ENCODE measurements around the gene MLPH. TPM values are rescaled to one million over a fixed set of nuclear protein-coding genes. Genes with fewer than 3 reads are reported as not detected.

Gene MLPH
- total and polyA plus RNA-seq, 2 experiments from 2014 or later = 8.1 to 10.8 TPM

DNA sequence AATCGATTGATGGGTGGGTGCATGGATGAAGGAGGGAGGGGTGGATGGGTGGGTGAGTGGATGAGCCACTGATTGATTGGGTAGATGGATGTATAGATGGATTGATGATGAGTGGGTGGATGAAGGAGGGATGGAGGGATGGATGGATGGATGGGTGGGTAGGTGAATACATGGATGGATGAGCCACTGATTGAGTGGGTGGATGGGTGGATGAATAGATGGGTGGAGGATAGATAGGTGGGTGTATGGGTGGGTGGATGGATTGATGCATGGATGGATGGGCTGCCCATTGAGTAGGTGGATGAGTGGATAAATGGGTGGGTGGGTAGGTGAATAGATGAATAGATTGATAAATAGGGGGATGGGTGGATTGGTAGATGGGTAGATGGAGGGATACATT is 30.9 kb downstream of the MLPH start:
- no peaks in the 10 kb centered on the region for H3K4me1 ChIP-seq (ENCODE audit: insufficient read depth)
- no peak for DNase-seq
- no peaks in the 10 kb centered on the region for H3F3A ChIP-seq (ENCODE audit: insufficient read depth)
- H3K9ac ChIP-seq = no peak overlapping the region
- H3K9me3 ChIP-seq (ENCODE audit: low read depth) = no peaks in the 10 kb centered on the region
- H4K20me1 ChIP-seq (ENCODE audit: insufficient read depth) = no peaks in the 10 kb centered on the region
- no peak overlapping the region for H3K27ac ChIP-seq
- in situ Hi-C loops (cut with MboI) = no loop called here
- H3K9me2 ChIP-seq (ENCODE audit: insufficient read depth) = no peaks in the 10 kb centered on the region
- H3K36me3 ChIP-seq (ENCODE audit: low read depth) = no peaks in the 10 kb centered on the region
- no peak overlapping the region for H2AFZ ChIP-seq
- no peak overlapping the region for H3K4me3 ChIP-seq
- no peaks in the 10 kb centered on the region for H3K79me2 ChIP-seq (ENCODE audit: insufficient read depth)
- TF ChIP-seq EZH2phosphoT487 (IDR thresholded peaks at IDR 0.05; ENCODE audit: insufficient read depth, low read depth) (no peak), EZH2 (IDR thresholded peaks at IDR 0.05; ENCODE audit: insufficient read depth, poor library complexity, severe bottlenecking) (no peak)
- H3K4me2 ChIP-seq (ENCODE audit: unreplicated experiment) = no peak overlapping the region
- WGBS, 2 experiments (ENCODE audit: low coverage in 1 of 2, low lambda C conversion rate in 2 of 2, missing lambda C conversion rate in 2 of 2) = 32 to 83% methylated on average over 1 of the region's 1 CpG
- H3K27me3 ChIP-seq (replicated peaks; ENCODE audit: insufficient read depth) = no peaks in the 10 kb centered on the region

DNA sequence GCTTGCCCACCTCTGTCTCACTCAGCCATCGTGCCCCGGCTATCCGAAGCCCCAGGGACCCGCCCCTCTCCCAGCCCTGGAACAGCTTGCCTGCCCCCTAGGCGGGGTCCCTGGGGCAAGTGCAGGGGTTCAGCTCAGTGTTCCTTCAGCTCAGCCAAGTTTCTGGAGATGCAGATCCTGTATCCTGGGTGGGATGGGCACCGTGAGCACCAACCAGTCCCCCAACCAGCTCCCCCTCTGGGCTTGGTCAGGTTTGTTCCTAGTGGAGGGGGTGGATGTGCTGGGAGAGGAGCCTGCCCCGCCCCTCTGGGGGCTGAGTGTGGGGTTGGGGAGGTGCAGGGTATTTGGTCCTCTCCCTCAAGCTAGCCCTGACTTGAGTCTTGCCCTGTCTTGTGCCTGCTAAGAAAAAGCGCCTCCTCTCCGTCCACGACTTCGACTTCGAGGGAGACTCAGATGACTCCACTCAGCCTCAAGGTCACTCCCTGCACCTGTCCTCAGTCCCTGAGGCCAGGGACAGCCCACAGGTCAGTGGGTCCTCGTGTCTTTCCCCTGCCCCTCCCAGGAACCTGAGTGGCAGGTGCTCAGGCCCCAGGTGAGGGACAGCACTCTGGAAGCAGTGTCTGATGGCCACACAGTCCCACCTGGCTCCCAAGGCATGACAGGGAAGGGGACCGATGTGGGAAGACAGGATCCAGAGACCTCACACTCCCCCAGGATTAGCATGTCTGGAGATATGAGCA is 32.6 kb downstream of the MLPH start:
- no peak overlapping the region for H2AFZ ChIP-seq
- no peaks in the 10 kb centered on the region for H3K79me2 ChIP-seq (ENCODE audit: insufficient read depth)
- H3K4me2 ChIP-seq (ENCODE audit: unreplicated experiment) = no peak overlapping the region
- no peaks in the 10 kb centered on the region for H3K9me3 ChIP-seq (ENCODE audit: low read depth)
- no peak for DNase-seq
- no peaks in the 10 kb centered on the region for H3K4me1 ChIP-seq (ENCODE audit: insufficient read depth)
- H3K9me2 ChIP-seq (ENCODE audit: insufficient read depth) = no peaks in the 10 kb centered on the region
- H3K4me3 ChIP-seq = no peak overlapping the region
- no peaks in the 10 kb centered on the region for H3K27me3 ChIP-seq (replicated peaks; ENCODE audit: insufficient read depth)
- H3F3A ChIP-seq (ENCODE audit: insufficient read depth) = no peaks in the 10 kb centered on the region
- in situ Hi-C loops (cut with MboI) = no loop called here
- no peak overlapping the region for H3K27ac ChIP-seq
- H4K20me1 ChIP-seq (ENCODE audit: insufficient read depth) = no peaks in the 10 kb centered on the region
- no peak for TF ChIP-seq EZH2phosphoT487 (IDR thresholded peaks at IDR 0.05; ENCODE audit: insufficient read depth, low read depth)
- no peak for TF ChIP-seq EZH2 (IDR thresholded peaks at IDR 0.05; ENCODE audit: insufficient read depth, poor library complexity, severe bottlenecking)
- no peak overlapping the region for H3K9ac ChIP-seq
- H3K36me3 ChIP-seq (ENCODE audit: low read depth) = no peaks in the 10 kb centered on the region
- WGBS, 2 experiments (ENCODE audit: low coverage in 1 of 2, low lambda C conversion rate in 2 of 2, missing lambda C conversion rate in 2 of 2) = 82 to 85% methylated on average over 14 of the region's 14 CpGs

DNA sequence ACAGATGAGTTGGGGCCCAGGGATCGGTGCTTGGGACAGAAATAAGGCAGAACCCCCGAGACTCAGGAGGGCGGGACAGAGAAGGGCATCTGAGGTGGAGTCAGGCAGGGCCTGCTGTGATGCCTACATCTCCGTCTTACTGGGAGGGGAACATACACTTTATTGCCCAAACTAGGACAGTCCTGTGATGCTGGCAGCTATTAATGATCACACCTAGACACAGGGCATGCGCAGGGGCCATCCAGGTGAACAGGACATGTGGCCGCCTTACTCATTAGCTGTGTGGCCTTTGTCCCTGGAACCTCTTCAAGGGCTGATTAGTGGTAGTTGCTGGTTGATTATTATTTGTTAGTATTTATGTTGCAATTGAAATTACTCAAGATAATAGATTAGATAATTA is 33.2 kb downstream of the MLPH start:
- Histone ChIP-seq H3K27ac (no peak overlapping the region), H3K9me2 (ENCODE audit: insufficient read depth) (no peaks in the 10 kb centered on the region), H2AFZ (no peak overlapping the region), H3K9ac (no peak overlapping the region), H3K4me3 (no peak overlapping the region), H3K36me3 (ENCODE audit: low read depth) (no peaks in the 10 kb centered on the region), H3K79me2 (ENCODE audit: insufficient read depth) (no peaks in the 10 kb centered on the region), H4K20me1 (ENCODE audit: insufficient read depth) (no peaks in the 10 kb centered on the region), H3K9me3 (ENCODE audit: low read depth) (no peaks in the 10 kb centered on the region), H3K27me3 (replicated peaks; ENCODE audit: insufficient read depth) (no peaks in the 10 kb centered on the region), H3K4me2 (ENCODE audit: unreplicated experiment) (no peak overlapping the region), H3F3A (ENCODE audit: insufficient read depth) (no peaks in the 10 kb centered on the region), H3K4me1 (ENCODE audit: insufficient read depth) (no peaks in the 10 kb centered on the region)
- WGBS, 2 experiments (ENCODE audit: low coverage in 1 of 2, low lambda C conversion rate in 2 of 2, missing lambda C conversion rate in 2 of 2) = 80 to 82% methylated on average over 6 of the region's 6 CpGs
- TF ChIP-seq EZH2phosphoT487 (IDR thresholded peaks at IDR 0.05; ENCODE audit: insufficient read depth, low read depth) (no peak), EZH2 (IDR thresholded peaks at IDR 0.05; ENCODE audit: insufficient read depth, poor library complexity, severe bottlenecking) (no peak)
- in situ Hi-C loops (cut with MboI) = no loop called here
- DNase-seq = no peak

DNA sequence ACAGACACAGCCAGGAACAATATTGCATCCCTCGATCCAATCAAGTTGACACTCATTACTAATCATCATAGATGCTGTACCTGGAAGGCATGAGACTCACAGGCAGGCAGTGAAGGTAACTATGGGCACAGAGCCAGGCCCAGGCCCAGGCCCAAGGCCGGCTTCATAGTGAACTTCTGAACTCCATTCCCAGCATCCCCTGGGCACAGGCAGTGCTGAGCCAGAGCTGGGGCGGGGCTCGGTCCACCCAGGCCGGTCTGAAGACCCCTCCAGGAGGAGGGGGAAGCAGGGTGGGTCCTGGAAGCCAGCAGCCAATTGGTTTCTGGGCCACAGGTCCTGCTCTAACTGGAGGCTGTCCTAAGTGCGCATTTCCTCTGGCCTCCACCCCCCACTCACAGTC is 37.6 kb downstream of the MLPH start:
- no peak overlapping the region for H3K4me3 ChIP-seq
- H4K20me1 ChIP-seq (ENCODE audit: insufficient read depth) = no peaks in the 10 kb centered on the region
- TF ChIP-seq EZH2phosphoT487 (IDR thresholded peaks at IDR 0.05; ENCODE audit: insufficient read depth, low read depth) = no peak
- TF ChIP-seq EZH2 (IDR thresholded peaks at IDR 0.05; ENCODE audit: insufficient read depth, poor library complexity, severe bottlenecking) = no peak
- no peaks in the 10 kb centered on the region for H3K9me3 ChIP-seq (ENCODE audit: low read depth)
- H3F3A ChIP-seq (ENCODE audit: insufficient read depth) = no peaks in the 10 kb centered on the region
- H3K4me2 ChIP-seq (ENCODE audit: unreplicated experiment) = no peak overlapping the region
- no peaks in the 10 kb centered on the region for H3K9me2 ChIP-seq (ENCODE audit: insufficient read depth)
- no peaks in the 10 kb centered on the region for H3K27me3 ChIP-seq (replicated peaks; ENCODE audit: insufficient read depth)
- WGBS, 2 experiments (ENCODE audit: low coverage in 1 of 2, low lambda C conversion rate in 2 of 2, missing lambda C conversion rate in 2 of 2) = 74% methylated on average over 6 of the region's 6 CpGs
- no peak for DNase-seq
- H3K9ac ChIP-seq = no peak overlapping the region
- H3K27ac ChIP-seq = no peak overlapping the region
- H3K36me3 ChIP-seq (ENCODE audit: low read depth) = no peaks in the 10 kb centered on the region
- no peak overlapping the region for H2AFZ ChIP-seq
- in situ Hi-C loops (cut with MboI) = no loop called here
- H3K79me2 ChIP-seq (ENCODE audit: insufficient read depth) = no peaks in the 10 kb centered on the region
- no peaks in the 10 kb centered on the region for H3K4me1 ChIP-seq (ENCODE audit: insufficient read depth)

All from GM23248 (cell line).